GM12878 (cell line): ENCODE data around the gene KAZN. TPM values are rescaled to one million over a fixed set of nuclear protein-coding genes. Genes with fewer than 3 reads are reported as not detected.

Experiments
- ATAC-seq: fragments of 200-7000 bp; cut with Tn5 transposase; 3 replicates; pipeline ENCODE4 v1.9.1; 2020; ENCODE audit warnings: mild to moderate bottlenecking, moderate library complexity
- BruUV-seq: library from RNA; stranded (reverse); fragments of 400-500 nt; replicated peaks from 2 replicates; lab custom pipeline; 2021; lab: Mats Ljungman, UMichigan
- CTCF ChIA-PET: fragments of 300-600 bp; sonication (Branson Sonifier 250); formaldehyde crosslinking; extraction: SDS; loops from one replicate; lab custom pipeline; 2021; ENCODE audit warnings: inconsistent platforms; lab: Yijun Ruan, JAX
- POLR2A ChIA-PET: fragments of 350-600 bp; formaldehyde crosslinking; extraction: SDS; loops from one replicate; lab custom pipeline; 2021; ENCODE audit warnings: inconsistent platforms; lab: Charles Lee
- RAD21 ChIA-PET: fragments of 300-600 bp; sonication (Branson Sonifier 250); formaldehyde crosslinking; loops from one replicate; lab custom pipeline; 2023; ENCODE audit warnings: antibody characterized with exemption; ENCODE audit not compliant: unreplicated experiment; lab: Charles Lee
- SMC1A ChIA-PET: fragments of 300-600 bp; sonication (Branson Sonifier 250); formaldehyde crosslinking; loops from one replicate; lab custom pipeline; 2023; ENCODE audit not compliant: unreplicated experiment, uncharacterized antibody; lab: Charles Lee
- DNase-seq: peaks from one replicate; pipeline ENCODE4 v3.0.0-alpha.2; 2011; ENCODE audit warnings: low read depth, low spot score
- FAIRE-seq: peaks from 3 replicates; lab custom pipeline; 2011; peaks lifted over from hg19 to GRCh38; lab: Jason Lieb, UNC
- H2AFZ ChIP-seq: 2 replicates; pipeline ENCODE4 v1.6.0; 2011; ENCODE audit warnings: low read depth, low read length, control low read depth; ENCODE audit not compliant: control insufficient read depth
- H3K27ac ChIP-seq: 2 replicates; pipeline ENCODE4 v1.5.1; 2011; ENCODE audit warnings: control low read depth; ENCODE audit not compliant: control insufficient read depth, insufficient read depth
- H3K27me3 ChIP-seq, 2 experiments: replicated peaks in 1 of 2; 2 replicates each; pipeline versions ENCODE4 v1.6.0 to v1.6.1; 2011; ENCODE audit warnings: low read length in 1 of 2; ENCODE audit not compliant: control insufficient read depth in 2 of 2, insufficient read depth in 2 of 2
- H3K36me3 ChIP-seq, 2 experiments: 2 replicates each; pipeline ENCODE4 v1.5.1; 2011; ENCODE audit warnings: low read length in 1 of 2; ENCODE audit not compliant: control insufficient read depth in 2 of 2, insufficient read depth in 2 of 2
- H3K4me1 ChIP-seq: 2 replicates; pipeline ENCODE4 v1.6.1; 2011; ENCODE audit warnings: mild to moderate bottlenecking, low read length, moderate library complexity, mixed read lengths; ENCODE audit not compliant: control insufficient read depth, insufficient read depth
- H3K4me2 ChIP-seq: 2 replicates; pipeline ENCODE4 v1.6.0; 2011; ENCODE audit warnings: control low read depth; ENCODE audit not compliant: control insufficient read depth, insufficient read depth
- H3K4me3 ChIP-seq: fragments of 200-600 bp; sonication (generic); 2 replicates; pipeline ENCODE4 v1.5.1; 2016
- H3K79me2 ChIP-seq: 2 replicates; pipeline ENCODE4 v1.6.0; 2011; ENCODE audit warnings: low read length; ENCODE audit not compliant: control insufficient read depth, insufficient read depth
- H3K9ac ChIP-seq: 2 replicates; pipeline ENCODE4 v1.8.0; 2011; ENCODE audit warnings: low read length, control low read depth, mixed read lengths; ENCODE audit not compliant: control insufficient read depth, insufficient read depth
- H3K9me3 ChIP-seq: replicated peaks from 3 replicates; pipeline ENCODE4 v1.5.1; 2011; ENCODE audit warnings: mild to moderate bottlenecking, low read length; ENCODE audit not compliant: control insufficient read depth, insufficient read depth
- H4K20me1 ChIP-seq: 2 replicates; pipeline ENCODE4 v1.6.0; 2011; ENCODE audit not compliant: control insufficient read depth, insufficient read depth
- CTCF ChIP-seq, 3 experiments: IDR thresholded peaks in 2 of 3; conservative IDR thresholded peaks in 1 of 3; 2 replicates each; pipeline ENCODE4 v1.5.1; 2011; ENCODE audit warnings: low read depth in 3 of 3, low read length in 3 of 3, mild to moderate bottlenecking in 3 of 3, control low read depth in 2 of 3, moderate library complexity in 2 of 3, inconsistent platforms in 1 of 3, mixed read lengths in 1 of 3; ENCODE audit not compliant: control insufficient read depth in 2 of 3, insufficient read depth in 1 of 3; ENCODE audit errors: extremely low read depth in 1 of 3
- E2F4 ChIP-seq: IDR thresholded peaks from 2 replicates; pipeline ENCODE4 v1.6.1; 2012; ENCODE audit warnings: low read depth, low read length, improper control_type of control experiment
- PKNOX1 ChIP-seq: fragments of 450-650 bp; IDR thresholded peaks from 2 replicates; pipeline ENCODE4 v1.6.1; 2016; ENCODE audit warnings: mild to moderate bottlenecking
- SP1 ChIP-seq: IDR thresholded peaks from one replicate; pipeline ENCODE4 v1.6.1; 2011; ENCODE audit warnings: low read depth, low read length
- SREBF2 ChIP-seq: IDR thresholded peaks from 2 replicates; pipeline ENCODE4 v1.6.1; 2012; ENCODE audit warnings: mild to moderate bottlenecking, low read length
- TBL1XR1 ChIP-seq: IDR thresholded peaks from 2 replicates; pipeline ENCODE4 v1.6.1; 2012; ENCODE audit warnings: low read depth, low read length, improper control_type of control experiment
- WRNIP1 ChIP-seq: IDR thresholded peaks from 2 replicates; pipeline ENCODE4 v1.6.1; 2011; ENCODE audit warnings: low read depth, low read length, improper control_type of control experiment, borderline replicate concordance
- YY1 ChIP-seq: IDR thresholded peaks from 2 replicates; pipeline ENCODE4 v1.6.1; 2011; ENCODE audit warnings: low read depth, mild to moderate bottlenecking, low read length
- ZNF217 ChIP-seq: fragments of 450-650 bp; IDR thresholded peaks from 2 replicates; pipeline ENCODE4 v1.6.1; 2017; ENCODE audit warnings: antibody characterized with exemption, mild to moderate bottlenecking
- WGBS: methylation state at CpG from one replicate; pipeline ENCODE4 v1.1.6; 2016; ENCODE audit warnings: low lambda C conversion rate; ENCODE audit not compliant: insufficient replicate concordance, insufficient coverage; ENCODE audit errors: missing lambda C conversion rate; 5-methylcytosine and 5-hydroxymethylcytosine counted together
- in situ Hi-C: fragments of 300-500 bp; cut with MboI; formaldehyde crosslinking; loops from 9 replicates; pipeline ENCODE4 v1.14.3; 2018; ENCODE audit warnings: mixed read lengths
- intact Hi-C: fragments of 100-400 bp; cut with micrococcal nuclease; formaldehyde crosslinking; loops from one replicate; pipeline ENCODE4 v1.14.2; 2022; ENCODE audit not compliant: unreplicated experiment
- polyA plus RNA-seq, 11 experiments: library from polyadenylated mRNA; depleted of rRNA in 4 of 11; unstranded in 6 of 11; stranded (reverse) in 5 of 11; fragments of >200 nt; fragmentation: Nextera tagmentation in 4 of 11; fragmentation: Illumina TruSeq in 1 of 11; extraction: Ambion mirVana in 4 of 11; extraction: Trizol in 1 of 11; gene quantifications; 1 replicate in 1 of 11; 2 replicates in 10 of 11; pipeline versions ENCODE4 v1.2.1 to v1.2.3, GENCODE V29; 2011 to 2016; ENCODE audit warnings: inconsistent platforms in 2 of 11, missing spikeins in 2 of 11, low read depth in 1 of 11
- total RNA-seq, 4 experiments: library from RNA; depleted of rRNA in 3 of 4; stranded (reverse); fragments of >200 nt in 3 of 4; fragmentation: Illumina TruSeq in 1 of 4; extraction: Trizol in 1 of 4; gene quantifications; 2 replicates each; pipeline versions ENCODE4 v1.2.1 to v1.2.3, GENCODE V29; 2013 to 2021

Gene KAZN
- total and polyA plus RNA-seq, 10 of the 15 experiments (the other 5 are each of a cell fraction or from before 2014, with no cell fraction given): 0.72 to 4.0 (median 1.2) TPM

- SMC1A ChIA-PET: no interaction called here
- no TSS peak for BruUV-seq
- 25% methylated on average over 6 of the region's 10 CpGs for WGBS
- DNase-seq (no peak), FAIRE-seq (no peak), ATAC-seq (no peak)
- H2AFZ ChIP-seq: no peak overlapping the region
- no peaks in the 10 kb centered on the region for H3K9me3 ChIP-seq
- H3K9ac ChIP-seq: no peak overlapping the region
- no peaks in the 10 kb centered on the region for H4K20me1 ChIP-seq
- RAD21 ChIA-PET: no interaction called here
- no peaks in the 10 kb centered on the region for H3K27me3 ChIP-seq
- no peaks in the 10 kb centered on the region for H3K79me2 ChIP-seq
- CTCF ChIA-PET: interaction anchor here (1.1 to 2.8 kb wide), 3 partner anchors 9 to 36 kb away, joined by 3 to 11 read pairs (median 8); no protein-coding TSS in a partner anchor
- H3K27ac ChIP-seq: no peak overlapping the region
- in situ Hi-C loops: no loop called here
- POLR2A ChIA-PET: no interaction called here
- H3K36me3 ChIP-seq: no peaks in the 10 kb centered on the region
- no peak for TF ChIP-seq SP1
- no peak for TF ChIP-seq E2F4
- no peak for TF ChIP-seq WRNIP1
- no peaks in the 10 kb centered on the region for H3K4me1 ChIP-seq
- no peak overlapping the region for H3K4me3 ChIP-seq
- intact Hi-C loops: no loop called here
- no peak overlapping the region for H3K4me2 ChIP-seq
Observed at GRCh38 chr1:15036101-15036500, 437.6 kb downstream of the KAZN start.

- no peaks in the 10 kb centered on the region for H3K36me3 ChIP-seq
- no peaks in the 10 kb centered on the region for H3K9me3 ChIP-seq
- in situ Hi-C loops (no loop called here), intact Hi-C loops (no loop called here)
- no peaks in the 10 kb centered on the region for H3K27me3 ChIP-seq
- H3K27ac ChIP-seq: no peak overlapping the region
- ChIA-PET SMC1A (no interaction called here), CTCF (interaction anchor here (0.7 to 2.8 kb wide), 4 partner anchors 9 to 62 kb away, joined by 3 to 11 read pairs (median 6); no protein-coding TSS in a partner anchor), RAD21 (no interaction called here), POLR2A (no interaction called here)
- H3K4me3 ChIP-seq: no peak overlapping the region
- H4K20me1 ChIP-seq: no peaks in the 10 kb centered on the region; the same call in 1 of the 2 replicates
- WGBS: 15% methylated on average over 7 of the region's 7 CpGs
- no TSS peak for BruUV-seq
- no peaks in the 10 kb centered on the region for H3K79me2 ChIP-seq
- DNase-seq: no peak
- no peaks in the 10 kb centered on the region for H3K4me1 ChIP-seq
- no peak overlapping the region for H2AFZ ChIP-seq
- no peak overlapping the region for H3K9ac ChIP-seq
- peak; percentile 47 for FAIRE-seq
- ATAC-seq: peak; percentile 76
- no peak overlapping the region for H3K4me2 ChIP-seq
- no peak for TF ChIP-seq TBL1XR1
- TF ChIP-seq ZNF217: peak; percentile 76; the same call in 1 of the 2 replicates
- TF ChIP-seq YY1: peak; percentile 45; the same call in 1 of the 2 replicates
- TF ChIP-seq SREBF2: no peak
- 0 out of 2 replicates have a peak, but pooled peaks have one; percentile 16 for TF ChIP-seq PKNOX1
- peak; percentile 32 to 42 (median 35); a peak in 5 of 6 replicates for TF ChIP-seq CTCF (IDR thresholded peaks at IDR 0.05 in 2 of 3, conservative IDR thresholded peaks at IDR 0.05 in 1 of 3; ENCODE audit: control insufficient read depth in 2 of 3, extremely low read depth in 1 of 3, insufficient read depth in 1 of 3, low read depth in 3 of 3, low read length in 3 of 3)
Observed at GRCh38 chr1:15038232-15039016, 439.9 kb downstream of the KAZN start.
